Esophagus muscularis mucosa (tissue), 4 donors: Measurements from ENCODE around the gene CNIH3.

Source experiments
- CTCF ChIP-seq, 3 experiments: fragments of 200-600 bp in 2 of 3; fragments of 450-650 bp in 1 of 3; sonication (generic) in 2 of 3; IDR thresholded peaks; one replicate each; pipeline ENCODE4 v1.5.1; 2017 to 2019; ENCODE audit warnings: antibody characterized with exemption in 3 of 3, mild to moderate bottlenecking in 2 of 3, moderate library complexity in 1 of 3
- EP300 ChIP-seq: sonication (generic); formaldehyde crosslinking; IDR thresholded peaks from one replicate; pipeline ENCODE4 v1.6.1; 2017; ENCODE audit warnings: antibody characterized with exemption
- POLR2A ChIP-seq: fragments of 450-650 bp; IDR thresholded peaks from one replicate; pipeline ENCODE4 v1.6.1; 2017; ENCODE audit warnings: antibody characterized with exemption, moderate library complexity, mild to moderate bottlenecking, low read depth

- TF ChIP-seq POLR2A (no peak), EP300 (no peak), CTCF (IDR thresholded peaks at IDR 0.05) (no peak)
These were observed 106.7 kb downstream of the CNIH3 start for GRCh38 chr1:224722838-224723237.
